ENCODE results near the gene TFPI. TPM values are rescaled to one million over a fixed set of nuclear protein-coding genes. Genes with fewer than 3 reads are reported as not detected.

Gene TFPI
- total and polyA plus RNA-seq, 10 of the 15 experiments (the other 5 are each of a cell fraction or from before 2014, with no cell fraction given): 0.07 to 0.59 (median 0.34) TPM

GRCh38 chr2:187503700-187504099 is 50.5 kb downstream of the TFPI start:
- Histone ChIP-seq H3K4me3 (no peak overlapping the region), H3K27me3 (replicated peaks in 1 of 2; ENCODE audit: control insufficient read depth in 2 of 2, insufficient read depth in 2 of 2, low read length in 1 of 2) (no peaks in the 10 kb centered on the region), H3K9me3 (replicated peaks; ENCODE audit: control insufficient read depth, insufficient read depth, low read length) (no peaks in the 10 kb centered on the region), H3K36me3 (ENCODE audit: control insufficient read depth in 2 of 2, insufficient read depth in 2 of 2, low read length in 1 of 2) (no peaks in the 10 kb centered on the region), H3K4me2 (ENCODE audit: control insufficient read depth, insufficient read depth) (no peak overlapping the region), H3K27ac (ENCODE audit: control insufficient read depth, insufficient read depth) (no peak overlapping the region), H2AFZ (ENCODE audit: control insufficient read depth, low read depth, low read length) (no peak overlapping the region), H4K20me1 (ENCODE audit: control insufficient read depth, insufficient read depth) (no peaks in the 10 kb centered on the region), H3K79me2 (ENCODE audit: control insufficient read depth, insufficient read depth, low read length) (no peaks in the 10 kb centered on the region), H3K9ac (ENCODE audit: control insufficient read depth, insufficient read depth, low read length) (no peak overlapping the region), H3K4me1 (ENCODE audit: control insufficient read depth, insufficient read depth, low read length) (no peaks in the 10 kb centered on the region)
- ChIA-PET POLR2A (no interaction called here), RAD21 (ENCODE audit: unreplicated experiment) (interaction anchor here (1.7 to 6.4 kb wide), 2 partner anchors 45 to 77 kb away, joined by 7 to 297 read pairs; no protein-coding TSS in a partner anchor), CTCF (interaction anchor here (0.6 to 6.6 kb wide), 8 partner anchors 9 to 641 kb away, joined by 3 to 562 read pairs (median 6); no protein-coding TSS in a partner anchor), SMC1A (ENCODE audit: uncharacterized antibody, unreplicated experiment) (interaction anchor here (0.9 to 8.6 kb wide), 6 partner anchors 71 to 348 kb away, joined by 3 to 389 read pairs (median 8); no protein-coding TSS in a partner anchor)
- BruUV-seq (replicated peaks): no TSS peak
- no peak for TF ChIP-seq IRF5 (IDR thresholded peaks at IDR 0.05; ENCODE audit: borderline replicate concordance)
- TF ChIP-seq ATF3 (IDR thresholded peaks at IDR 0.05; ENCODE audit: borderline replicate concordance, extremely low read depth, low read depth, low read length): no peak
- TF ChIP-seq HDAC6 (IDR thresholded peaks at IDR 0.05; ENCODE audit: unreplicated experiment): no peak
- no peak for TF ChIP-seq PAX5 (IDR thresholded peaks at IDR 0.05; ENCODE audit: borderline replicate concordance, low read depth, low read length)
- no peak for TF ChIP-seq ZNF24 (IDR thresholded peaks at IDR 0.05)
- no peak for TF ChIP-seq ZNF687 (IDR thresholded peaks at IDR 0.05)
- intact Hi-C loops (cut with micrococcal nuclease; ENCODE audit: unreplicated experiment): loop anchor here (5.0 to 10.0 kb wide), 2 partner anchors 861 to 1009 kb away; no protein-coding TSS in a partner anchor
- FAIRE-seq (no peak), DNase-seq (ENCODE audit: low read depth, low spot score) (no peak), ATAC-seq (no peak)
- 0% methylated on average over 2 of the region's 2 CpGs for WGBS (ENCODE audit: insufficient coverage, insufficient replicate concordance, low lambda C conversion rate, missing lambda C conversion rate)
- in situ Hi-C loops (cut with MboI): loop anchor here (5.0 kb wide), 2 partner anchors 74 to 339 kb away; no protein-coding TSS in a partner anchor

All from GM12878 (cell line).